ENCODE results near the gene DNAJC25. TPM values are rescaled to one million over a fixed set of nuclear protein-coding genes. Genes with fewer than 3 reads are reported as not detected.
"Not testable (repeated sequence)": the region's sequence is repeated elsewhere in the genome, so short reads cannot be mapped to it uniquely, and the experiment has no call there.

Gene DNAJC25
- total RNA-seq, 1 experiment from 2014 or later: 6.0 TPM

DNA sequence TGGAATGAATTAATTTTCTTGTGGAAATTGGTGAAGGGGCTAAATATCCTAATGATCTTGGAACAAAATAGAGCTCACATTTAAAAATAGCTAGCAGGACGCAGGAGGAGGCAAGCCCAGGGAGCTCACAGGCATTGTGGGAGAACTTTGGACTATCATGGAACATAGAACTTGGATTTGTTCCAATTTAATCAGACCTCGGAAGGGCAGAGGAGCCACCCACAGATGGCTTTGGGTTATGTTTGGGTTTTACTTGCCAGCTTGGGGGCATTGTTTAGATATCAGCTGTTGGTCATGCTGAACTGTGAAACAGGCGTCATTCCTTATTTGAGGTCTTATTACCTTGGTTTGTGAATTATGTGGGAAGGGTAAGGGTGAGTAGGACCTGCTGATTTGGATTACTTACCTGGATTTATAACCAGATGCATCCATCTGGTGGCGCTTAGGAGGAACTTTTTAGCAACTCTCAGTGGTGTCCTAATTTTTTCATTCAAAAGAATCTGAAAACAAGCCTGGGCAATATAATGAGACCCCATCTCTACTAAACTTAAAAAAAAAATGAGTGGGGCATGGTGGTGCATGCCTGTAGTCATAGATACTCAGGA, 17.6 kb upstream of the DNAJC25 start:
- H3K36me3 ChIP-seq (ENCODE audit: control insufficient read depth, insufficient read depth, low read length): no peaks in the 10 kb centered on the region
- no peak overlapping the region for H3K27ac ChIP-seq (ENCODE audit: low read length)
- no peak for ATAC-seq
- no peak overlapping the region for H3K4me3 ChIP-seq (ENCODE audit: low read depth in 2 of 2, low read length in 2 of 2)
- ChIA-PET POLR2A (no interaction called here), CTCF (interaction anchor here (0.7 kb wide), 1 partner anchor 452 kb away, joined by 4 read pairs; no protein-coding TSS in a partner anchor)
- no peaks in the 10 kb centered on the region for H3K27me3 ChIP-seq (ENCODE audit: control insufficient read depth, insufficient read depth, low read length)
- intact Hi-C loops (cut with micrococcal nuclease; ENCODE audit: unreplicated experiment): no loop called here
- no TSS peak for BruUV-seq (replicated peaks)
- H3K9me3 ChIP-seq (ENCODE audit: control insufficient read depth, insufficient read depth, low read depth, low read length): no peaks in the 10 kb centered on the region
- no peaks in the 10 kb centered on the region for H3K4me1 ChIP-seq (ENCODE audit: control insufficient read depth, insufficient read depth, low read length)
- no peak for DNase-seq (ENCODE audit: low read depth, low spot score)
- TF ChIP-seq SIN3A (IDR thresholded peaks at IDR 0.05; ENCODE audit: borderline replicate concordance, insufficient read depth, low read depth, low read length) (no peak), TCF7L2 (IDR thresholded peaks at IDR 0.05; ENCODE audit: low read depth, low read length) (no peak), POLR2AphosphoS5 (IDR thresholded peaks at IDR 0.05; ENCODE audit: low read depth, low read length) (no peak)
- TF ChIP-seq, protein P1, sequence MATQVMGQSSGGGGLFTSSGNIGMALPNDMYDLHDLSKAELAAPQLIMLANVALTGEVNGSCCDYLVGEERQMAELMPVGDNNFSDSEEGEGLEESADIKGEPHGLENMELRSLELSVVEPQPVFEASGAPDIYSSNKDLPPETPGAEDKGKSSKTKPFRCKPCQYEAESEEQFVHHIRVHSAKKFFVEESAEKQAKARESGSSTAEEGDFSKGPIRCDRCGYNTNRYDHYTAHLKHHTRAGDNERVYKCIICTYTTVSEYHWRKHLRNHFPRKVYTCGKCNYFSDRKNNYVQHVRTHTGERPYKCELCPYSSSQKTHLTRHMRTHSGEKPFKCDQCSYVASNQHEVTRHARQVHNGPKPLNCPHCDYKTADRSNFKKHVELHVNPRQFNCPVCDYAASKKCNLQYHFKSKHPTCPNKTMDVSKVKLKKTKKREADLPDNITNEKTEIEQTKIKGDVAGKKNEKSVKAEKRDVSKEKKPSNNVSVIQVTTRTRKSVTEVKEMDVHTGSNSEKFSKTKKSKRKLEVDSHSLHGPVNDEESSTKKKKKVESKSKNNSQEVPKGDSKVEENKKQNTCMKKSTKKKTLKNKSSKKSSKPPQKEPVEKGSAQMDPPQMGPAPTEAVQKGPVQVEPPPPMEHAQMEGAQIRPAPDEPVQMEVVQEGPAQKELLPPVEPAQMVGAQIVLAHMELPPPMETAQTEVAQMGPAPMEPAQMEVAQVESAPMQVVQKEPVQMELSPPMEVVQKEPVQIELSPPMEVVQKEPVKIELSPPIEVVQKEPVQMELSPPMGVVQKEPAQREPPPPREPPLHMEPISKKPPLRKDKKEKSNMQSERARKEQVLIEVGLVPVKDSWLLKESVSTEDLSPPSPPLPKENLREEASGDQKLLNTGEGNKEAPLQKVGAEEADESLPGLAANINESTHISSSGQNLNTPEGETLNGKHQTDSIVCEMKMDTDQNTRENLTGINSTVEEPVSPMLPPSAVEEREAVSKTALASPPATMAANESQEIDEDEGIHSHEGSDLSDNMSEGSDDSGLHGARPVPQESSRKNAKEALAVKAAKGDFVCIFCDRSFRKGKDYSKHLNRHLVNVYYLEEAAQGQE (IDR thresholded peaks at IDR 0.05; ENCODE audit: insufficient read depth in 1 of 2, low read depth in 2 of 2, low read length in 1 of 2): no peak
- TF ChIP-seq, protein P2, sequence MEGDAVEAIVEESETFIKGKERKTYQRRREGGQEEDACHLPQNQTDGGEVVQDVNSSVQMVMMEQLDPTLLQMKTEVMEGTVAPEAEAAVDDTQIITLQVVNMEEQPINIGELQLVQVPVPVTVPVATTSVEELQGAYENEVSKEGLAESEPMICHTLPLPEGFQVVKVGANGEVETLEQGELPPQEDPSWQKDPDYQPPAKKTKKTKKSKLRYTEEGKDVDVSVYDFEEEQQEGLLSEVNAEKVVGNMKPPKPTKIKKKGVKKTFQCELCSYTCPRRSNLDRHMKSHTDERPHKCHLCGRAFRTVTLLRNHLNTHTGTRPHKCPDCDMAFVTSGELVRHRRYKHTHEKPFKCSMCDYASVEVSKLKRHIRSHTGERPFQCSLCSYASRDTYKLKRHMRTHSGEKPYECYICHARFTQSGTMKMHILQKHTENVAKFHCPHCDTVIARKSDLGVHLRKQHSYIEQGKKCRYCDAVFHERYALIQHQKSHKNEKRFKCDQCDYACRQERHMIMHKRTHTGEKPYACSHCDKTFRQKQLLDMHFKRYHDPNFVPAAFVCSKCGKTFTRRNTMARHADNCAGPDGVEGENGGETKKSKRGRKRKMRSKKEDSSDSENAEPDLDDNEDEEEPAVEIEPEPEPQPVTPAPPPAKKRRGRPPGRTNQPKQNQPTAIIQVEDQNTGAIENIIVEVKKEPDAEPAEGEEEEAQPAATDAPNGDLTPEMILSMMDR (IDR thresholded peaks at IDR 0.05): no peak
- in situ Hi-C loops (cut with HindIII; ENCODE audit: low pct_unique_long_range_greater_than_20kb, low sequenced_read_pairs): no loop called here

DNA sequence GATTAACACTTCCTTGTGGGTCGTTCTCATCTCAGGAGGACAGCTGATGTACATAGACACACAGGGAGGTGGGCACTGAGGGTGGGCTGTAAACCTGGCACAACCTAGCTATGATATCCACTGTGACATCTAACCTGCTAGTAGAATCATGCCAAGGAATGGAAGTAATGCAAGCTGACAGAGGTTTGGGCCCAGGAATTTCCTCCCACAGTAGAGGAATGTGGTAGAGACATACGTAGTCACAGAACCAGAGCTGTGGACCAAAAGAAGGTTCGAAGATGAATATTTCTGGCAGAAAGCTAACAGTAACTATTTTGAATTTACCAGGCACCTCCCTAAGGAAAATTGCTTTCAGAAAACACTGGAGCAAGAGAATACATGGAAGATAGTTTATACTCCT, 15.2 kb upstream of the DNAJC25 start:
- POLR2A ChIA-PET: no interaction called here
- Histone ChIP-seq H3K4me3 (ENCODE audit: low read depth in 2 of 2, low read length in 2 of 2) (no peak overlapping the region), H3K36me3 (ENCODE audit: control insufficient read depth, insufficient read depth, low read length) (no peaks in the 10 kb centered on the region), H3K9me3 (ENCODE audit: control insufficient read depth, insufficient read depth, low read depth, low read length) (no peaks in the 10 kb centered on the region), H3K27ac (ENCODE audit: low read length) (no peak overlapping the region), H3K4me1 (ENCODE audit: control insufficient read depth, insufficient read depth, low read length) (no peaks in the 10 kb centered on the region), H3K27me3 (ENCODE audit: control insufficient read depth, insufficient read depth, low read length) (no peaks in the 10 kb centered on the region)
- ATAC-seq: no peak
- CTCF ChIA-PET: no interaction called here
- DNase-seq (ENCODE audit: low read depth, low spot score): no peak
- in situ Hi-C loops (cut with HindIII; ENCODE audit: low pct_unique_long_range_greater_than_20kb, low sequenced_read_pairs) (no loop called here), intact Hi-C loops (cut with micrococcal nuclease; ENCODE audit: unreplicated experiment) (no loop called here)
- TF ChIP-seq, protein P2 (IDR thresholded peaks at IDR 0.05): no peak
- TF ChIP-seq TCF7L2 (IDR thresholded peaks at IDR 0.05; ENCODE audit: low read depth, low read length) (no peak), SIN3A (IDR thresholded peaks at IDR 0.05; ENCODE audit: borderline replicate concordance, insufficient read depth, low read depth, low read length) (no peak), POLR2AphosphoS5 (IDR thresholded peaks at IDR 0.05; ENCODE audit: low read depth, low read length) (no peak)
- TF ChIP-seq, protein P1 (IDR thresholded peaks at IDR 0.05; ENCODE audit: insufficient read depth in 1 of 2, low read depth in 2 of 2, low read length in 1 of 2): no peak
- BruUV-seq (replicated peaks): no TSS peak

DNA sequence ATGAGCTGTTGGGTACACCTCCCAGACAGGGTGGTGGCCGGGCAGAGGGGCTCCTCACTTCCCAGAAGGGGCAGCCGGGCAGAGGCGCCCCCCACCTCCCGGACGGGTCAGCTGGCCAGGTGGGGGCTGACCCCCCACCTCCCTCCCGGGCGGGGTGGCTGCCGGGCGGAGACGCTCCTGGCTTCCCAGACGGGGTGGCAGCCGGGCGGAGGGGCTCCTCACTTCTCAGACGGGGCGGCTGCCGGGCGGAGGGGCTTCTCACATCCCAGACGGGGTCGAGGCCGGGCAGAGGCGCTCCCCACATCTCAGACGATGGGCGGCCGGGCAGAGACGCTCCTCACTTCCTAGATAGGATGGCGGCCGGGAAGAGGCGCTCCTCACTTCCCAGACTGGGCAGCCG, 13.8 kb upstream of the DNAJC25 start:
- H3K4me3 ChIP-seq (ENCODE audit: low read depth in 2 of 2, low read length in 2 of 2); H3K36me3 ChIP-seq (ENCODE audit: control insufficient read depth, insufficient read depth, low read length); CTCF ChIA-PET; POLR2A ChIA-PET; intact Hi-C loops (cut with micrococcal nuclease; ENCODE audit: unreplicated experiment); H3K4me1 ChIP-seq (ENCODE audit: control insufficient read depth, insufficient read depth, low read length); DNase-seq (ENCODE audit: low read depth, low spot score); ATAC-seq; in situ Hi-C loops (cut with HindIII; ENCODE audit: low pct_unique_long_range_greater_than_20kb, low sequenced_read_pairs); H3K27ac ChIP-seq (ENCODE audit: low read length); H3K27me3 ChIP-seq (ENCODE audit: control insufficient read depth, insufficient read depth, low read length); H3K9me3 ChIP-seq (ENCODE audit: control insufficient read depth, insufficient read depth, low read depth, low read length); BruUV-seq (replicated peaks): not testable (repeated sequence)
